Measurements from ENCODE around the gene GOLGA6C. TPM values are rescaled to one million over a fixed set of nuclear protein-coding genes. Genes with fewer than 3 reads are reported as not detected.
"Not testable (repeated sequence)": the region's sequence is repeated elsewhere in the genome, so short reads cannot be mapped to it uniquely, and the experiment has no call there.

The GOLGA6C gene
- total and polyA plus RNA-seq, 9 of the 15 experiments (the other 6 are each of a cell fraction or from before 2014, with no cell fraction given): not detected

GRCh38 chr15:75252285-75252684 lies 5.8 kb upstream of the GOLGA6C start:
- H3K79me2 ChIP-seq (ENCODE audit: control insufficient read depth, insufficient read depth, low read length); H3K9ac ChIP-seq (ENCODE audit: insufficient read depth in 1 of 2, low read depth in 2 of 2, low read length in 2 of 2); BruUV-seq (replicated peaks); FAIRE-seq; DNase-seq (ENCODE audit: extremely low read depth in 1 of 4, low spot score in 3 of 4); H3K9me3 ChIP-seq (replicated peaks; ENCODE audit: control insufficient read depth, insufficient read depth, low read depth, low read length); intact Hi-C loops (cut with micrococcal nuclease); H3K27ac ChIP-seq (ENCODE audit: extremely low read depth, low read depth, low read length); ATAC-seq; in situ Hi-C loops (cut with MboI); H2AFZ ChIP-seq (ENCODE audit: low read depth, low read length); H3K4me1 ChIP-seq (replicated peaks in 1 of 2; ENCODE audit: control insufficient read depth in 2 of 2, insufficient read depth in 2 of 2, low read length in 2 of 2); H3K4me2 ChIP-seq (ENCODE audit: insufficient read depth, low read length); H3K4me3 ChIP-seq; POLR2A ChIA-PET; H3K9me1 ChIP-seq (ENCODE audit: control insufficient read depth, insufficient read depth, low read length); H3K36me3 ChIP-seq (ENCODE audit: control insufficient read depth, insufficient read depth, low read length); H4K20me1 ChIP-seq (replicated peaks; ENCODE audit: control insufficient read depth, insufficient read depth, low read length): not testable (repeated sequence)
- TF ChIP-seq ZNF384 (IDR thresholded peaks at IDR 0.05; ENCODE audit: low read depth, low read length) (peak; percentile 71), CTCF (IDR thresholded peaks at IDR 0.05 in 2 of 3, conservative IDR thresholded peaks at IDR 0.05 in 1 of 3; ENCODE audit: insufficient read depth in 2 of 3, low read depth in 1 of 3, low read length in 3 of 3) (0 out of 6 replicates have a peak, but pooled peaks of 1 of the 3 experiments have one; percentile 12)
- peaks cover 14 to 33% of the 10 kb centered on the region in 2 experiments; a peak in 4 of 5 replicates for H3K27me3 ChIP-seq (ENCODE audit: control insufficient read depth in 2 of 2, insufficient read depth in 2 of 2, low read length in 2 of 2)
- CTCF ChIA-PET (ENCODE audit: low intra/inter-chr PET ratio): interaction anchor here (0.6 kb wide), 1 partner anchor 373 kb away, joined by 4 read pairs; no protein-coding TSS in a partner anchor
- WGBS (ENCODE audit: insufficient coverage, low coverage, missing lambda C conversion rate): 0% methylated on average over 3 of the region's 4 CpGs

- CTCF ChIA-PET (ENCODE audit: low intra/inter-chr PET ratio); DNase-seq (ENCODE audit: extremely low read depth in 1 of 4, low spot score in 3 of 4); H3K4me2 ChIP-seq (ENCODE audit: insufficient read depth, low read length); H3K36me3 ChIP-seq (ENCODE audit: control insufficient read depth, insufficient read depth, low read length); BruUV-seq (replicated peaks); POLR2A ChIA-PET; H3K27me3 ChIP-seq (ENCODE audit: control insufficient read depth in 2 of 2, insufficient read depth in 2 of 2, low read length in 2 of 2); H2AFZ ChIP-seq (ENCODE audit: low read depth, low read length); H3K9me1 ChIP-seq (ENCODE audit: control insufficient read depth, insufficient read depth, low read length); H3K79me2 ChIP-seq (ENCODE audit: control insufficient read depth, insufficient read depth, low read length); H3K4me3 ChIP-seq; in situ Hi-C loops (cut with MboI); H3K4me1 ChIP-seq (replicated peaks in 1 of 2; ENCODE audit: control insufficient read depth in 2 of 2, insufficient read depth in 2 of 2, low read length in 2 of 2); FAIRE-seq; H3K27ac ChIP-seq (ENCODE audit: extremely low read depth, low read depth, low read length); H3K9ac ChIP-seq (ENCODE audit: insufficient read depth in 1 of 2, low read depth in 2 of 2, low read length in 2 of 2); ATAC-seq; intact Hi-C loops (cut with micrococcal nuclease); H3K9me3 ChIP-seq (replicated peaks; ENCODE audit: control insufficient read depth, insufficient read depth, low read depth, low read length); H4K20me1 ChIP-seq (replicated peaks; ENCODE audit: control insufficient read depth, insufficient read depth, low read length): not testable (repeated sequence)
- WGBS (ENCODE audit: insufficient coverage, low coverage, missing lambda C conversion rate): 0% methylated on average over 6 of the region's 16 CpGs
Measured at GRCh38 chr15:75258620-75259343, 648 bp downstream of the GOLGA6C start.

GRCh38 chr15:75259873-75260272 lies 1.7 kb downstream of the GOLGA6C start:
- H3K9me1 ChIP-seq (ENCODE audit: control insufficient read depth, insufficient read depth, low read length); H3K27ac ChIP-seq (ENCODE audit: extremely low read depth, low read depth, low read length); FAIRE-seq; H3K4me3 ChIP-seq; H3K4me1 ChIP-seq (replicated peaks in 1 of 2; ENCODE audit: control insufficient read depth in 2 of 2, insufficient read depth in 2 of 2, low read length in 2 of 2); H4K20me1 ChIP-seq (replicated peaks; ENCODE audit: control insufficient read depth, insufficient read depth, low read length); H2AFZ ChIP-seq (ENCODE audit: low read depth, low read length); H3K79me2 ChIP-seq (ENCODE audit: control insufficient read depth, insufficient read depth, low read length); H3K9me3 ChIP-seq (replicated peaks; ENCODE audit: control insufficient read depth, insufficient read depth, low read depth, low read length); CTCF ChIA-PET (ENCODE audit: low intra/inter-chr PET ratio); DNase-seq (ENCODE audit: extremely low read depth in 1 of 4, low spot score in 3 of 4); H3K9ac ChIP-seq (ENCODE audit: insufficient read depth in 1 of 2, low read depth in 2 of 2, low read length in 2 of 2); in situ Hi-C loops (cut with MboI); POLR2A ChIA-PET; intact Hi-C loops (cut with micrococcal nuclease); H3K4me2 ChIP-seq (ENCODE audit: insufficient read depth, low read length); H3K36me3 ChIP-seq (ENCODE audit: control insufficient read depth, insufficient read depth, low read length); H3K27me3 ChIP-seq (ENCODE audit: control insufficient read depth in 2 of 2, insufficient read depth in 2 of 2, low read length in 2 of 2); ATAC-seq; BruUV-seq (replicated peaks): not testable (repeated sequence)
- no CpG with 5 or more reads among the region's 3 CpGs for WGBS (ENCODE audit: insufficient coverage, low coverage, missing lambda C conversion rate)
